ENCODE results near the gene SPATA3. TPM values are rescaled to one million over a fixed set of nuclear protein-coding genes. Genes with fewer than 3 reads are reported as not detected.

The SPATA3 gene
- total and polyA plus RNA-seq, 2 of the 8 experiments (the other 6 are each of a cell fraction or from before 2014, with no cell fraction given) = not detected

DNA sequence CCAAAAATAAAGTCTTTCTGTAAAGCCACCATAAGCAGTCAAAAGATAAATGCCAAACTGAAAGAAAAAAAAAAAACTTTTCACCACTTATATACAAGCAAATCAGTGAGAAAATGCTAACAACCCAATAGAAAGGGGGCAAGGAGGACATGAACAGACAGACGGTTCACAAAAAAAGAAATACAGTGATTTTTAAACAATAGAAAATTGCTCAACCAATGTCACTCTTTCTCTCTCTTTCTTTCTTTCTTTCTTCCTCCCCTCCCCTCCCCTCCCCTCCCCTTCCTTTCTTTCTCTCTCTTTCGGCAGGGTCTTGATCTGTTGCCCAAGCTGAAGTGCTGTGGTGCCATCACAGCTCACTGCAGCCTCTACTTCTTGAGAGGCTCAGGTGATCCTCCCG is 28.8 kb upstream of the SPATA3 start (continued):
- TF ChIP-seq, protein P1, sequence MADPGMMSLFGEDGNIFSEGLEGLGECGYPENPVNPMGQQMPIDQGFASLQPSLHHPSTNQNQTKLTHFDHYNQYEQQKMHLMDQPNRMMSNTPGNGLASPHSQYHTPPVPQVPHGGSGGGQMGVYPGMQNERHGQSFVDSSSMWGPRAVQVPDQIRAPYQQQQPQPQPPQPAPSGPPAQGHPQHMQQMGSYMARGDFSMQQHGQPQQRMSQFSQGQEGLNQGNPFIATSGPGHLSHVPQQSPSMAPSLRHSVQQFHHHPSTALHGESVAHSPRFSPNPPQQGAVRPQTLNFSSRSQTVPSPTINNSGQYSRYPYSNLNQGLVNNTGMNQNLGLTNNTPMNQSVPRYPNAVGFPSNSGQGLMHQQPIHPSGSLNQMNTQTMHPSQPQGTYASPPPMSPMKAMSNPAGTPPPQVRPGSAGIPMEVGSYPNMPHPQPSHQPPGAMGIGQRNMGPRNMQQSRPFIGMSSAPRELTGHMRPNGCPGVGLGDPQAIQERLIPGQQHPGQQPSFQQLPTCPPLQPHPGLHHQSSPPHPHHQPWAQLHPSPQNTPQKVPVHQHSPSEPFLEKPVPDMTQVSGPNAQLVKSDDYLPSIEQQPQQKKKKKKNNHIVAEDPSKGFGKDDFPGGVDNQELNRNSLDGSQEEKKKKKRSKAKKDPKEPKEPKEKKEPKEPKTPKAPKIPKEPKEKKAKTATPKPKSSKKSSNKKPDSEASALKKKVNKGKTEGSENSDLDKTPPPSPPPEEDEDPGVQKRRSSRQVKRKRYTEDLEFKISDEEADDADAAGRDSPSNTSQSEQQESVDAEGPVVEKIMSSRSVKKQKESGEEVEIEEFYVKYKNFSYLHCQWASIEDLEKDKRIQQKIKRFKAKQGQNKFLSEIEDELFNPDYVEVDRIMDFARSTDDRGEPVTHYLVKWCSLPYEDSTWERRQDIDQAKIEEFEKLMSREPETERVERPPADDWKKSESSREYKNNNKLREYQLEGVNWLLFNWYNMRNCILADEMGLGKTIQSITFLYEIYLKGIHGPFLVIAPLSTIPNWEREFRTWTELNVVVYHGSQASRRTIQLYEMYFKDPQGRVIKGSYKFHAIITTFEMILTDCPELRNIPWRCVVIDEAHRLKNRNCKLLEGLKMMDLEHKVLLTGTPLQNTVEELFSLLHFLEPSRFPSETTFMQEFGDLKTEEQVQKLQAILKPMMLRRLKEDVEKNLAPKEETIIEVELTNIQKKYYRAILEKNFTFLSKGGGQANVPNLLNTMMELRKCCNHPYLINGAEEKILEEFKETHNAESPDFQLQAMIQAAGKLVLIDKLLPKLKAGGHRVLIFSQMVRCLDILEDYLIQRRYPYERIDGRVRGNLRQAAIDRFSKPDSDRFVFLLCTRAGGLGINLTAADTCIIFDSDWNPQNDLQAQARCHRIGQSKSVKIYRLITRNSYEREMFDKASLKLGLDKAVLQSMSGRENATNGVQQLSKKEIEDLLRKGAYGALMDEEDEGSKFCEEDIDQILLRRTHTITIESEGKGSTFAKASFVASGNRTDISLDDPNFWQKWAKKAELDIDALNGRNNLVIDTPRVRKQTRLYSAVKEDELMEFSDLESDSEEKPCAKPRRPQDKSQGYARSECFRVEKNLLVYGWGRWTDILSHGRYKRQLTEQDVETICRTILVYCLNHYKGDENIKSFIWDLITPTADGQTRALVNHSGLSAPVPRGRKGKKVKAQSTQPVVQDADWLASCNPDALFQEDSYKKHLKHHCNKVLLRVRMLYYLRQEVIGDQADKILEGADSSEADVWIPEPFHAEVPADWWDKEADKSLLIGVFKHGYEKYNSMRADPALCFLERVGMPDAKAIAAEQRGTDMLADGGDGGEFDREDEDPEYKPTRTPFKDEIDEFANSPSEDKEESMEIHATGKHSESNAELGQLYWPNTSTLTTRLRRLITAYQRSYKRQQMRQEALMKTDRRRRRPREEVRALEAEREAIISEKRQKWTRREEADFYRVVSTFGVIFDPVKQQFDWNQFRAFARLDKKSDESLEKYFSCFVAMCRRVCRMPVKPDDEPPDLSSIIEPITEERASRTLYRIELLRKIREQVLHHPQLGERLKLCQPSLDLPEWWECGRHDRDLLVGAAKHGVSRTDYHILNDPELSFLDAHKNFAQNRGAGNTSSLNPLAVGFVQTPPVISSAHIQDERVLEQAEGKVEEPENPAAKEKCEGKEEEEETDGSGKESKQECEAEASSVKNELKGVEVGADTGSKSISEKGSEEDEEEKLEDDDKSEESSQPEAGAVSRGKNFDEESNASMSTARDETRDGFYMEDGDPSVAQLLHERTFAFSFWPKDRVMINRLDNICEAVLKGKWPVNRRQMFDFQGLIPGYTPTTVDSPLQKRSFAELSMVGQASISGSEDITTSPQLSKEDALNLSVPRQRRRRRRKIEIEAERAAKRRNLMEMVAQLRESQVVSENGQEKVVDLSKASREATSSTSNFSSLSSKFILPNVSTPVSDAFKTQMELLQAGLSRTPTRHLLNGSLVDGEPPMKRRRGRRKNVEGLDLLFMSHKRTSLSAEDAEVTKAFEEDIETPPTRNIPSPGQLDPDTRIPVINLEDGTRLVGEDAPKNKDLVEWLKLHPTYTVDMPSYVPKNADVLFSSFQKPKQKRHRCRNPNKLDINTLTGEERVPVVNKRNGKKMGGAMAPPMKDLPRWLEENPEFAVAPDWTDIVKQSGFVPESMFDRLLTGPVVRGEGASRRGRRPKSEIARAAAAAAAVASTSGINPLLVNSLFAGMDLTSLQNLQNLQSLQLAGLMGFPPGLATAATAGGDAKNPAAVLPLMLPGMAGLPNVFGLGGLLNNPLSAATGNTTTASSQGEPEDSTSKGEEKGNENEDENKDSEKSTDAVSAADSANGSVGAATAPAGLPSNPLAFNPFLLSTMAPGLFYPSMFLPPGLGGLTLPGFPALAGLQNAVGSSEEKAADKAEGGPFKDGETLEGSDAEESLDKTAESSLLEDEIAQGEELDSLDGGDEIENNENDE (IDR thresholded peaks at IDR 0.05; ENCODE audit: insufficient replicate concordance, low read length) = no peak
- no peak for TF ChIP-seq TCF12 (IDR thresholded peaks at IDR 0.05; ENCODE audit: low read depth, low read length)
- no peak for TF ChIP-seq SUZ12 (IDR thresholded peaks at IDR 0.05; ENCODE audit: low read length)
- TF ChIP-seq GABPA (IDR thresholded peaks at IDR 0.05; ENCODE audit: borderline replicate concordance, insufficient read depth, low read length) = no peak
- no peak for TF ChIP-seq TAF1 (IDR thresholded peaks at IDR 0.05; ENCODE audit: low read depth, low read length)
- TF ChIP-seq CHD1 (IDR thresholded peaks at IDR 0.05; ENCODE audit: low read depth, low read length) = no peak
- TF ChIP-seq, protein P2, sequence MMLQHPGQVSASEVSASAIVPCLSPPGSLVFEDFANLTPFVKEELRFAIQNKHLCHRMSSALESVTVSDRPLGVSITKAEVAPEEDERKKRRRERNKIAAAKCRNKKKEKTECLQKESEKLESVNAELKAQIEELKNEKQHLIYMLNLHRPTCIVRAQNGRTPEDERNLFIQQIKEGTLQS (IDR thresholded peaks at IDR 0.05; ENCODE audit: insufficient read depth, low read depth, low read length) = no peak
- no peak for TF ChIP-seq SP2 (IDR thresholded peaks at IDR 0.05; ENCODE audit: low read length)
- no peak for TF ChIP-seq RAD21 (IDR thresholded peaks at IDR 0.05 in 1 of 2, conservative IDR thresholded peaks at IDR 0.05 in 1 of 2; ENCODE audit: low read depth in 2 of 2, low read length in 2 of 2)
- no peak for TF ChIP-seq TEAD4 (IDR thresholded peaks at IDR 0.05; ENCODE audit: low read depth, low read length)
- TF ChIP-seq POLR2AphosphoS5 (IDR thresholded peaks at IDR 0.05; ENCODE audit: low read depth, low read length) = no peak
